H1 (cell line): ENCODE measurements around the gene THOC5. TPM values are rescaled to one million over a fixed set of nuclear protein-coding genes. Genes with fewer than 3 reads are reported as not detected.
"Not testable (repeated sequence)": the region's sequence is repeated elsewhere in the genome, so short reads cannot be mapped to it uniquely, and the experiment has no call there.

ENCODE experiments used
- CTCF ChIA-PET: fragments of 300-600 bp; sonication (Branson Sonifier 250); formaldehyde crosslinking; loops from one replicate; lab custom pipeline; 2021; ENCODE audit not compliant: partially characterized antibody; lab: Charles Lee
- POLR2A ChIA-PET: fragments of 300-600 bp; sonication (Branson Sonifier 250); formaldehyde crosslinking; loops from one replicate; lab custom pipeline; 2021; ENCODE audit warnings: inconsistent platforms; ENCODE audit not compliant: partially characterized antibody; lab: Charles Lee
- DNase-seq, 2 experiments: peaks; one replicate each; pipeline versions ENCODE4 v3.0.0 to v3.0.0-alpha.2; 2010 to 2022; ENCODE audit warnings: low spot score in 2 of 2, low read depth in 1 of 2, mixed read lengths in 1 of 2
- FAIRE-seq: peaks from 2 replicates; lab custom pipeline; 2011; peaks lifted over from hg19 to GRCh38; lab: Jason Lieb, UNC
- H2AFZ ChIP-seq: 2 replicates; pipeline ENCODE4 v1.8.1; 2012; ENCODE audit warnings: low read length, inconsistent platforms
- H2AK5ac ChIP-seq: 2 replicates; pipeline ENCODE4 v1.6.1; 2013; ENCODE audit warnings: low read depth, low read length
- H2BK120ac ChIP-seq: replicated peaks from 2 replicates; pipeline ENCODE3; 2013; ENCODE audit warnings: low read depth, low read length, inconsistent platforms
- H2BK12ac ChIP-seq: 2 replicates; pipeline ENCODE4 v1.6.1; 2013; ENCODE audit warnings: low read depth, low read length
- H2BK15ac ChIP-seq: 2 replicates; pipeline ENCODE4 v1.6.1; 2013; ENCODE audit warnings: low read length
- H2BK20ac ChIP-seq: 2 replicates; pipeline ENCODE4 v1.6.1; 2013; ENCODE audit warnings: low read length
- H2BK5ac ChIP-seq: 2 replicates; pipeline ENCODE4 v1.6.1; 2013; ENCODE audit warnings: low read depth, low read length
- H3K14ac ChIP-seq: 2 replicates; pipeline ENCODE4 v1.6.1; 2013; ENCODE audit warnings: inconsistent platforms; ENCODE audit not compliant: insufficient read length
- H3K18ac ChIP-seq: 2 replicates; pipeline ENCODE4 v1.6.1; 2013; ENCODE audit warnings: low read length; ENCODE audit errors: extremely low read depth
- H3K23ac ChIP-seq: 2 replicates; pipeline ENCODE4 v1.6.1; 2013; ENCODE audit warnings: inconsistent platforms; ENCODE audit not compliant: insufficient read length
- H3K23me2 ChIP-seq: 2 replicates; pipeline ENCODE4 v1.6.1; 2013; ENCODE audit warnings: low read depth, low read length
- H3K27ac ChIP-seq: 2 replicates; pipeline ENCODE4 v1.6.1; 2011; ENCODE audit warnings: low read depth, low read length, inconsistent platforms
- H3K27me3 ChIP-seq, 4 experiments: replicated peaks in 1 of 4; 1 replicate in 1 of 4; 2 replicates in 3 of 4; pipeline versions ENCODE4 v1.6.1 to v1.8.1; 2011 to 2013; ENCODE audit warnings: low read length in 3 of 4, mild to moderate bottlenecking in 3 of 4, inconsistent platforms in 2 of 4, mixed read lengths in 2 of 4, moderate library complexity in 1 of 4; ENCODE audit not compliant: control insufficient read depth in 3 of 4, insufficient read depth in 3 of 4; ENCODE audit errors: extremely low read depth in 1 of 4
- H3K36me3 ChIP-seq, 4 experiments: 2 replicates each; pipeline versions ENCODE4 v1.6.1 to v1.8.1; 2011 to 2013; ENCODE audit warnings: mild to moderate bottlenecking in 4 of 4, low read length in 3 of 4, moderate library complexity in 2 of 4, control low read depth in 1 of 4, inconsistent platforms in 1 of 4; ENCODE audit not compliant: insufficient read depth in 4 of 4, control insufficient read depth in 2 of 4
- H3K4ac ChIP-seq: replicated peaks from 2 replicates; pipeline ENCODE3; 2013; ENCODE audit warnings: low read length, low read depth, mixed read lengths, inconsistent platforms; ENCODE audit not compliant: insufficient read length
- H3K4me1 ChIP-seq, 4 experiments: replicated peaks in 1 of 4; 1 replicate in 1 of 4; 2 replicates in 3 of 4; pipeline versions ENCODE4 v1.6.1 to v1.8.1; 2011 to 2013; ENCODE audit warnings: low read length in 3 of 4, inconsistent platforms in 2 of 4, mixed read lengths in 1 of 4; ENCODE audit not compliant: insufficient read depth in 4 of 4, control insufficient read depth in 3 of 4
- H3K4me2 ChIP-seq, 2 experiments: 2 replicates each; pipeline versions ENCODE4 v1.6.1 to v1.8.1; 2011 to 2013; ENCODE audit warnings: low read depth in 2 of 2, low read length in 2 of 2, control low read depth in 1 of 2, inconsistent platforms in 1 of 2, mild to moderate bottlenecking in 1 of 2; ENCODE audit not compliant: insufficient read depth in 1 of 2
- H3K4me3 ChIP-seq, 4 experiments: fragments of 200-600, 300-600 bp in 1 of 4; sonication (generic), shearing (Covaris generic), sonication (Bioruptor Twin) in 1 of 4; 2 replicates each; pipeline versions ENCODE4 v1.5.1 to v1.8.1; 2011 to 2016; ENCODE audit warnings: low read length in 4 of 4, low read depth in 3 of 4, control low read depth in 2 of 4, inconsistent platforms in 2 of 4, mild to moderate bottlenecking in 2 of 4, mixed read lengths in 1 of 4, moderate library complexity in 1 of 4; ENCODE audit not compliant: insufficient read depth in 2 of 4; ENCODE audit errors: extremely low read depth in 1 of 4
- H3K56ac ChIP-seq: replicated peaks from 2 replicates; pipeline ENCODE3; 2013; ENCODE audit warnings: low read depth, mild to moderate bottlenecking, mixed read lengths, low read length, inconsistent platforms; ENCODE audit not compliant: insufficient read length
- H3K79me1 ChIP-seq: 2 replicates; pipeline ENCODE4 v1.6.1; 2013; ENCODE audit warnings: low read depth, low read length, control low read depth
- H3K79me2 ChIP-seq, 2 experiments: 2 replicates each; pipeline versions ENCODE4 v1.6.1 to v1.8.1; 2012 to 2013; ENCODE audit warnings: low read length in 2 of 2, mild to moderate bottlenecking in 2 of 2, inconsistent platforms in 1 of 2; ENCODE audit not compliant: insufficient read depth in 2 of 2, control insufficient read depth in 1 of 2
- H3K9ac ChIP-seq, 4 experiments: replicated peaks in 1 of 4; 1 replicate in 1 of 4; 2 replicates in 3 of 4; pipeline versions ENCODE4 v1.6.1 to v1.8.1; 2011 to 2013; ENCODE audit warnings: low read depth in 3 of 4, low read length in 3 of 4, control low read depth in 2 of 4, mild to moderate bottlenecking in 2 of 4, moderate library complexity in 2 of 4, inconsistent platforms in 1 of 4; ENCODE audit errors: extremely low read depth in 1 of 4
- H3K9me3 ChIP-seq, 2 experiments: 2 replicates each; pipeline versions ENCODE4 v1.6.1 to v1.8.1; 2012 to 2013; ENCODE audit warnings: mild to moderate bottlenecking in 2 of 2, moderate library complexity in 2 of 2, control low read depth in 1 of 2, inconsistent platforms in 1 of 2, low read depth in 1 of 2, low read length in 1 of 2, mixed read lengths in 1 of 2; ENCODE audit not compliant: insufficient read depth in 2 of 2
- H4K20me1 ChIP-seq, 2 experiments: replicated peaks in 1 of 2; 2 replicates each; pipeline versions ENCODE3 to v1.8.1; 2011 to 2013; ENCODE audit warnings: inconsistent platforms in 2 of 2, low read length in 2 of 2, mild to moderate bottlenecking in 1 of 2; ENCODE audit not compliant: insufficient read depth in 2 of 2, control insufficient read depth in 1 of 2
- H4K5ac ChIP-seq: 2 replicates; pipeline ENCODE4 v1.6.1; 2013; ENCODE audit warnings: low read length, low read depth, mixed read lengths, inconsistent platforms; ENCODE audit not compliant: insufficient read length
- H4K8ac ChIP-seq: 2 replicates; pipeline ENCODE4 v1.8.0; 2013; ENCODE audit warnings: mild to moderate bottlenecking, moderate library complexity, low read length, inconsistent platforms; ENCODE audit not compliant: insufficient read depth; ENCODE audit errors: extremely low read depth
- H4K91ac ChIP-seq: replicated peaks from 2 replicates; pipeline ENCODE3; 2013; ENCODE audit warnings: low read length, mixed read lengths, inconsistent platforms; ENCODE audit not compliant: insufficient read length
- CTBP2 ChIP-seq: IDR thresholded peaks from 2 replicates; pipeline ENCODE4 v1.7.0; 2011; ENCODE audit warnings: borderline replicate concordance, mild to moderate bottlenecking, moderate library complexity, mixed read lengths, low read length; ENCODE audit not compliant: insufficient read depth, insufficient read length
- GABPA ChIP-seq: IDR thresholded peaks from 2 replicates; pipeline ENCODE4 v1.6.1; 2011; ENCODE audit warnings: mild to moderate bottlenecking, low read length, moderate library complexity, borderline replicate concordance; ENCODE audit not compliant: insufficient read depth
- RBBP5 ChIP-seq: IDR thresholded peaks from 2 replicates; pipeline ENCODE4 v1.7.1; 2012; ENCODE audit warnings: low read depth, mild to moderate bottlenecking, inconsistent platforms, low read length, moderate library complexity, borderline replicate concordance
- WGBS, 2 experiments: shearing (Covaris generic) in 1 of 2; methylation state at CpG; one replicate each; pipeline versions ENCODE4 v1.1.6 to v1.1.7; 2013 to 2015; ENCODE audit warnings: low lambda C conversion rate in 2 of 2, mixed read lengths in 2 of 2, inconsistent platforms in 1 of 2, low coverage in 1 of 2, missing lambda C conversion rate in 1 of 2; ENCODE audit not compliant: insufficient replicate concordance in 2 of 2, insufficient coverage in 1 of 2, insufficient read length in 1 of 2; ENCODE audit errors: extremely low coverage in 1 of 2, missing lambda C conversion rate in 1 of 2; 5-methylcytosine and 5-hydroxymethylcytosine counted together
- polyA plus RNA-seq, 7 experiments: library from polyadenylated mRNA; depleted of rRNA in 3 of 7; stranded (reverse) in 5 of 7; unstranded in 2 of 7; fragments of >200 nt in 5 of 7; fragments of 200-250 nt in 2 of 7; gene quantifications; 1 replicate in 5 of 7; 2 replicates in 1 of 7; 4 replicates in 1 of 7; pipeline versions ENCODE4 v1.2.1 to v1.2.3, GENCODE V29; 2011 to 2013; ENCODE audit warnings: missing spikeins in 2 of 7, mixed read lengths in 2 of 7
- total RNA-seq: library from RNA; stranded (reverse); fragmentation: NEBNext Ultra II Directional; extraction: Animal tissue kit (Norgen Biotek cat#: 25700); gene quantifications from 2 replicates; pipeline ENCODE4 v1.2.1, GENCODE V29; 2021

THOC5 gene
- total and polyA plus RNA-seq, 2 of the 8 experiments (the other 6 are each of a cell fraction or from before 2014, with no cell fraction given) = 27.7 to 65.7 TPM

- TF ChIP-seq CTBP2 = no peak
- TF ChIP-seq RBBP5 = no peak
- TF ChIP-seq GABPA = no peak
Observed at GRCh38 chr22:29596408-29596807, 42.9 kb upstream of the THOC5 start (continued).

GRCh38 chr22:29594447-29594846 is 40.9 kb upstream of the THOC5 start:
- H4K20me1 ChIP-seq, H2BK20ac ChIP-seq, H3K4me2 ChIP-seq, H4K5ac ChIP-seq, H2BK5ac ChIP-seq, H4K8ac ChIP-seq, H2BK12ac ChIP-seq, H3K9ac ChIP-seq, H3K14ac ChIP-seq, H3K56ac ChIP-seq, H3K23me2 ChIP-seq, H3K23ac ChIP-seq, H3K4me1 ChIP-seq, H2BK120ac ChIP-seq, H2BK15ac ChIP-seq, H3K79me1 ChIP-seq, H3K9me3 ChIP-seq, H3K27me3 ChIP-seq, H2AFZ ChIP-seq, FAIRE-seq, H3K18ac ChIP-seq, H2AK5ac ChIP-seq, H3K27ac ChIP-seq, H3K4ac ChIP-seq, H4K91ac ChIP-seq, H3K36me3 ChIP-seq, H3K4me3 ChIP-seq, H3K79me2 ChIP-seq, DNase-seq: not testable (repeated sequence)
- WGBS, 2 experiments = 92% methylated on average over 6 of the region's 6 CpGs; no CpG with 5 or more reads in 1 of the 2 experiments
- POLR2A ChIA-PET = interaction anchor here (0.9 to 1.1 kb wide), 2 partner anchors 8 to 15 kb away, joined by 3 to 4 read pairs; no protein-coding TSS in a partner anchor
- CTCF ChIA-PET = interaction anchor here (0.8 to 2.9 kb wide), 3 partner anchors 13 to 41 kb away, joined by 3 to 12 read pairs (median 3); partner anchors contain the start of gene THOC5
